T-helper 1 cell treated with Interleukin-12 subunit alpha and Interleukin-12 subunit beta and Interleukin-4 antibody, amounts not matched to agents 30 ng/mL and 1 ng/mL, for 36 hours (primary cell): ENCODE results near the gene MMS22L. TPM values are rescaled to one million over a fixed set of nuclear protein-coding genes. Genes with fewer than 3 reads are reported as not detected.
"Not testable (repeated sequence)": the region's sequence is repeated elsewhere in the genome, so short reads cannot be mapped to it uniquely, and the experiment has no call there.

Source experiments
- intact Hi-C: fragments of 100-400 bp; cut with micrococcal nuclease; formaldehyde crosslinking; loops from one replicate; pipeline ENCODE4 v1.15.1; 2024
- total RNA-seq: library from RNA; stranded (reverse); gene quantifications from 2 replicates; pipeline ENCODE4 v1.2.3, GENCODE V29; 2022

Gene MMS22L
- total RNA-seq, 1 donor from 2014 or later, result 45.6 TPM

DNA sequence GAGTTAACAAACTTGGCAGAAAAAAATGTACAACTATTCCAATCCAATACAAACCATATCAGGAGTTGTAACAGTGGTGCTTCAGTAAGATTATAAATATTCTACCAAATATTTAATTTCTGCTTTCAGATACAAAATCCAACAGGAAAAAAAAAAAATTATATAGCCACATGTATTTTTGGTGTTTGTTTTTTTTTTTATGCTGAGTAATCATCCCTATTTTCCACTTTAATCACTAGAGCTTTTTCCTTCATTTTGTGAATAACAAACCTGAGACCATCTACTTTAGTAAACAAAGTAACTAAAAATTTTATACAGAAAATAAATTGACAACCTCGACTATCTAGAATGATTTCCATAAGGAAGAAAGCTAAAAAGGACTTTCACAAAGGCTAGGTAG, 36.2 kb downstream of the MMS22L start:
- intact Hi-C loops, result no loop called here

DNA sequence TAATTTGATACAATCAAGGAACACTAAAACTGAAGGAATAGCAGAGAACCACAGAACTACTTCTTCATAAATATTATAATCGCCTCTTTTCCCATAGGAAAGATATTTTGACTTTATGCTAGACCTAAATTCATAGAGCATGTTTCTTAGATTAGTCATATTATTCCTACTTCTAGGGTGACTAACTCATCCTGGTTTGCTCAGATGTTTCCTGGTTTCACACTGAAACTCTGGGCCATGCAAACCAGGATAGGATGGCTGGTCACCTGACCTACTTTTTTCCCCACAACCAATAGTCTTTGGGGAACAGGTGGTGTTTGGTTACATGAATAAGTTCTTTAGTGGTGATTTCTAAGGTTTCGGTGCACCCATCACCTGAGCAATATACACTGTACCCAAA, 42.8 kb downstream of the MMS22L start:
- intact Hi-C loops, result no loop called here

DNA sequence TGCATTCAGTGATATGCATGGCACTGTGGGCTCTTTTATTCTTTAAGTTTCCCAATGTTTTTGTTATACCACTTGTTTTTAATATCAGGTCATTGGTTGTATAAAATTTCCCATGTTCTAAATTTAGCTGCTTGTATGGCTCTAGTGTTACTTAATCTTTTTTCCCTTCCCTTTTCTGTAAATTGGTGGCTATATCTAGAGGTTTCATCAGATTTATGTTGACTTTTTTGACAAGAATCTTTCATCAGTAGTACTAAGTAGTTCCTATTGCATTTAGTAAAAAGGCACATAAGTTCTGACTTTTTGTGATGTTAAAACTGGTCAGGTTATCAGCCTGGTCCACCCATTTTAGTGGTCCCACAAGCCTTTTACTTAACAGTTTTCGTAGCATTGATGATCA, 51.1 kb downstream of the MMS22L start:
- intact Hi-C loops, result no loop called here

DNA sequence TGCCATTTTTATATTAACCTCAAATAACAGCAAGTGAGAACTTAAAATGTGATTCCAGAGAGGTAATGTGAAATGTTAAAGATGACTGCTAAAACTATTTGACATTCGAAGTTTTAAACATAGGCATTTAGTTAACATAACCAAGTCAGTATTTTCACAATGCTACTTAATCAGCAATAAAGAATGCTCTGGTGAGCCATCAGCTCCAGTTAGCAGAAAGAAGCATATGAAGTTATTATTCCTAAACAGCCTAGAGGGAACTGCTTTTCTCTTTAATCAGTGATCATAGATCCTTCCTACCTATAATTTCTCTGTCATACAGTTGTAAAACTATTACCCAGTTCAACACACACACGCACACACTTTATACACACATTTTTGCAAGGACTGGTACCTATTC, 60.1 kb downstream of the MMS22L start:
- intact Hi-C loops, result no loop called here

DNA sequence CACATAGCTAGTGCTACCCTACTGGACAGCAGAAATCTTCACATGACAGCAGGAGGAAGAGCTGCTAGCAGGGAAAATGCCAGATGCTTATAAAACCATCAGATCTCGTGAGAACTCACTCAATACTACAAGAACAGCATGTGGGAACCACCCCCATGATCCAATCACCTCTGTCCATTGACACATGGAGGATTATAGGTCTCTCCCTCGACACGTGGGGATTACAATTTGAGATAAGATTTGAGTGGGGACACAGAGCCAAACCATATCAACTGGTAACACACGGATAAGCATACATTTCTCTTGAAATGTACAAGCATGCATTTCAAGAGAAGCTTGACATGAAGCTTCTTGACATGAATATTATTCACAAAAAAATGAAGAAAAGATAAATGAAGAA, 64.1 kb downstream of the MMS22L start:
- intact Hi-C loops, result no loop called here

DNA sequence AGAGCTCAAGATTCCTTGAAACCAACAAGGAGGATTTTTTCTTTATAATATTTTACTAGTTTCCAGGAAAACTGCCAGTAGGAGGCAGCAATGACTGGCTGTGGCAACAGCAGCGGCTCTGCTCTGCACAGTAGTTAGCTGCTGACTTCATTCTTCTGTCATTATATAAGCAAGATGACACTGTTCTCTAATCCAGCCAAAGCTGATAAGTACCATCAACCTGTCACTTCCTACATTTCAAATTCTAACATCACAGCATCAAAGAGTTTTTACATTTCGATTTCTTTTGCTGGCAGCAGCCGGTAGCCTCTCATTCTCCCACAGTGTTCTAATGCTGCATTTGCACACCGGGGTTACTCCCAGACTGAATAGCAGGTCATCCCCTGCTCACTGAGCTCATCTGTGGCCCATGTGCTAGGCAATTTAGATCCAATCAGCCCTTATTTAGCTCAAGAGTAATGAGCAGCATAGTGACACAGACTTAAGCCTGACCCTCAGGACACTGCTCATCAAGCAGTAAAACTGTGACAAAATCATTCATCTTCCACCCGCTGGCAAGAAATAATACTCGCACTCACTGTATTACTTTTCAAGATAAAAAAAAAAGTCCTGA, 67.8 kb downstream of the MMS22L start:
- intact Hi-C loops, result loop anchor here (1.0 kb wide), 1 partner anchor 179 kb away; no protein-coding TSS in a partner anchor

DNA sequence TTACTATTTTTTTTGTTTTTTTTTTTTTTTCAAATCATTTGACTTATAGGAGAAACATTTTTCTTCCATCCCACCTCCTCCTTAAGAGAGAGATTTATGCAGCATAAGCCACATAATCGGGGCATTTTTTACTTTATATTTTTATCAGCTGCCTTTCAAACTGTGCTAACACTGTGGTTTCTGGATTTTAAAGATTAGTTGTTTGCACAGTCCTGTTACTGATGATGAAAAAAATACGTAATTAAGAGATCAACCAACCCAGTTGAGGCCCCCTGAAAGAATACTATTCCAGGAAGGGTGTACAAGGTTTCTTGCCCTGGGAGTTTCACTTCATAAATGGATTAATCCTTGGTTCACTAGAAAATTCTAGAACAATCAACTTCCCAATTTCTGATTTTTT, 68.3 kb downstream of the MMS22L start:
- intact Hi-C loops, result loop anchor here (1.0 kb wide), 1 partner anchor 180 kb away; no protein-coding TSS in a partner anchor

DNA sequence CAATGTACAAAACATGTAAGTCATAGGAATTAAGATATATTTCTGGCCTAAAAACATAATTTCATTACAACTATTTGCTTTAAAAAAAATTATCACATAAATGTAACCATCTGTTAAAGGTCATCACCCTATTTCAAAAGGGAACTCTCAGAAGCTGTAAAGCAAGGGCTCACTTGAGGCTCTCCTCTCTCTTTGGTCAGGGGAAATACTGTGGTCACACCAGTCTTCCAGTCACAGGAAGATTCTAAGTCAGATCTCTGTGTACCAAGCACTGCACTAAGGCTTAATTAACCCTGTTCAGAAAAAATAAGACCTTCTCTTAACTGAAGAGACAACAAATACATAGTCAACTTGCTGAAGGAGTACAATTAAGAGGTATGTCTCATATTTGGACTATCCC, 75.6 kb downstream of the MMS22L start:
- intact Hi-C loops, result no loop called here

DNA sequence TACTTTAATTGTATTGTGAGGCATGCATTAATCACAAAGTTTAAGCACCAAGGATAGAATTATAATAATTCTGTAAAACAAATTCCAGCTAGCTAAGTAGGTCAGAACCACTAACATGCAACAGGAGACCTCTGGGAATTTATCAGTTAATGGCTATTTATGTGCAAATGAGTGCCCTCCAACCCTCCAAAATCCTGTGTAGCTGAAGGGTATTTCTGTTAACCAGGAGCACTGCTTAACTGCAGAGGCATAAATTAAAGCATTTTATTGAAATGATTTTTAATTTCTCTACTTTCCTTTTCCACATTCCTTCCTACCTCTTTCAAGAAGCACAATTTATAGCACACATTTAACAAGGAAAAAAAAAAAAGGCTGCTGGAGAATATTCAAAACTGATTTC, 77.0 kb downstream of the MMS22L start:
- intact Hi-C loops, result no loop called here

DNA sequence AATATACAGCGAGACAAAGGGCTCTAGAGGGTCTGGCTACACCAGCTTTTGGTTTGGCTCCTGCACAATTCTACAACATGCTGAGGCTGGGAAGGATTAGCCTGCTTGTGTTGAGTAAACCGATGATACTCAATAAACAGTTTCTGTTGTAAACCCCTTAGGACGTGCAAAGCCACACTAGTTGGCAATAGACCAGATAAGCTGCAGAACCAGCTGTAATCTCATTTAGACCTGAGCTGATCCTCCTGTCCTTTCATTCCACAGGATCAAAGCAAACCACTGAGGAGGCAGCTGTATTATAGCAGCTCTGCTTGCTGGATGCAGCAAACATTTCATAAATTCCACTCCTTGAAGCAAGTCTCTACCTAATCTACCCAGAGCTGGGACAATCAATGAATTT, 79.7 kb downstream of the MMS22L start:
- intact Hi-C loops, result no loop called here

DNA sequence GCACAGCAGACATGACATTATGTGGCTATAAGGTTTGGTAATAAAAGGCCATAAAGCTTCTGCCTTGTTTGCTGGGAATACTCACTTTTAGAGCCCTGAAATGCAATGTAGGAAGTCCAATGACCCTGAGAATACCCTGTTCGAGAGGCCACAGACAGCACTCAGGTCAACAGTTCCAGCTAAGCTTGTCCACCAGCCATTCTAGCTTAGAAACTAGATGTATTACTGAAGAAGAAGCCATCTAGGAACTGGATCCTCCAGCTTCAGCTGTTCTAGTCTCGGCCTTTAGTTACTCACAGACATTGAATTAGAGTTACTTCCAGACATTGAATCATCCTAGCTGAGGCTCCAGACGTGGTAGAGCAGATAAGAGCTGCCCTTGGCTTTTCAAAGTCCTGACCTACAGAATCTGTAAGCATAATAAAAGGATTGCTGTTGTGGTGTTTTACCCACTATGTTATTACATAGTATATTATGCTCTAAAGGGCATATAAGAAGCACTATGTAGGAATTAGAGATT, 84.9 kb downstream of the MMS22L start:
- intact Hi-C loops, result no loop called here

DNA sequence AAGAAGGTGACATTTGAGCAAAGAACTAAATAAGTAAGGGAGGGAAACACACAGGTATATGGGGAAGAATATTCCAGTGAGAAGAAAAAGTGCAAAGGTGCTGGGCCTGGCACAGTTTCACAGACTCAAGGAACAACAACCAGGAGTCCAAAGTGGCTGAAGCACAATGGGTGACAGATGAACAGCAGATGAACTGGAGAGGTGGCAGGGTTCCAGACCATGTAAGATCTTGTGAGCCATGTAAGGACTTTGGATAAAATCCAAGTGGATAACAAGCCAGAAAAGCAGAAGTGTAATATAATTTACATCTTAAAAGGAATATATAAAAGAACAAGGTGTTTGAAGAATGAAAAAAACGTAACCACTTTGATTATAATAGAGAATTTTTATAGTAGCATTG, 87.9 kb downstream of the MMS22L start:
- intact Hi-C loops, result no loop called here

DNA sequence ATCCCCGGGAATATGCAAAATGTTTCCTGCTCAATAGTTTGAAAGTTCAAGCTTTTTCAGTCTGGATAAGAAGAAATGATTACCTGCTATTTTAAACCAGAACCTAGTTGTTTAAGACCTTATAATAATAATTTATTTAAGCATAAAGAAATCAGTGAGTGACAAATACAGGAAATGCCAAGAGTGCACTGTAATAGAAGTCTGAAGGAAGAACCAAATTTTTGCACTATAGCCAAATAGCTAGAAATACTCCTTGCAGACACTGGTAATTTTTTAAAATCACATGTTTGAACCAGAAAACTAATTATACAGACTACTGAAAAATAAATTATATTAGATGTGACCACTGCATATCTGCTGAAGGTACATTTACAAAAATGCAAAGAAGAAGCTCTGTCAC, 93.2 kb downstream of the MMS22L start:
- intact Hi-C loops, result loop anchor here (5.0 kb wide), 1 partner anchor 562 kb away; no protein-coding TSS in a partner anchor

DNA sequence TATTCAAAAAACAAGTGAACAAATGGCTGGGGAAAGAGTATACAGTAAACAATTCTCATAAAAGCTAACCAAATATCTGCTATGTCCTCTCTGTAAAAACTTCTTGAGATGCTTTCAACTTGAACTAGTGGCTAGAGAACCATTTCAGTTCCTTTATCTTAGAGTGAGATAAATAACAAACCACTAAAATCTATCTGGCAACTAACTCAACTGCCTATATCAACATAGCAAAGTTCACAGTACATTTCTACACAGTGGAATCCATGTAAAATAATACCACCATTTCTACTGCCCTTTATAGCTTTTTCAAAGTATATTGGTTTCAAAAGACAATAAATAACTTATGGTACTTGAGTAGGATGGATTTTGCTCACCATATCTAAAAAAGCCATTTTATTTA, 95.1 kb downstream of the MMS22L start:
- intact Hi-C loops, result loop anchor here (2.0 to 5.0 kb wide), 3 partner anchors 249 to 1657 kb away; no protein-coding TSS in a partner anchor

DNA sequence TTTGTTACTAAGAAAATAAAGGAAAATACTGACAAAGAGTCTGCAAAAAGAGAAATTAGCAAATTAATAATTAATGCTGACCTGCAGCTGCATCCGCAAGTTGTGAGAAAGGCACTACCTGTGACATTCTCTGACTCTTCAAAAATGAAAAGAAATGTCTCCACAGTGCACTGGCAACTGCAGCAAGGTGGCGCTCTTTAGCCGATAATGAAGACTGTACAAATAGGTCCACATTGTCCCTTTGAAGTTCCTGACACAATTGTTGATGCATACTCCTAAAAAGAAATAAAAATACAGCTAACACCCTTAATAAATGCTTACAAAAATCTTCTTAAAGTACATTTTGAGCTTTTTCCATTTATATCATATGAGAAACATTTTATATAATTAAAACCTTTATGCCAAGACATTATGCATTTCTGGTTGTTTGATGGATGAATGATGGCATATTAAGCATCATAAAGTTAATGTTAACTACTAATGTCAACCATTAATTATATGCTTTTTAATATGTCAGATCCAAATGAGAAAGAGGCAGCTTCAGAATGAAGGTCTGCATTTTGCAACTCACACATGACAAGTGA, 96.5 kb downstream of the MMS22L start:
- intact Hi-C loops, result loop anchor here (1.0 to 5.0 kb wide), 7 partner anchors 97 to 1658 kb away; partner anchors contain the start of gene MMS22L

DNA sequence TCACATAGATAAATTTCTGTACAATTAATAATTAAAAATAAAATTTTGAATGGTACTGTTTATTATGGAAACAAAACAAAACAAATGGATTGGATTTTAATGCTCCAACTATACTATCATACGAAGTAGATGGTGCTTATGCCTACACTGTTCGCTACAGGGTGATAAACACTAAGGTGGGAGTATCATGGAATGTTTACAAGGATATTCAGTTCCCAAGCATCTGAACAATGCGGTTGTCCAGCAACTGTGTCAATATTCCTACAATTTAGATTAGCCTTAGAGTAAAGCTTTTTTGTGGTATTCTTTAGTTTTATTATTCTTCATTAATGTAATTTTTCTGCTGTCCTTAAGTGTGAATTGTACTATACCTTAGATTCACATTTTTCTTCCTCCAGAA, 105.1 kb downstream of the MMS22L start:
- intact Hi-C loops, result no loop called here

DNA sequence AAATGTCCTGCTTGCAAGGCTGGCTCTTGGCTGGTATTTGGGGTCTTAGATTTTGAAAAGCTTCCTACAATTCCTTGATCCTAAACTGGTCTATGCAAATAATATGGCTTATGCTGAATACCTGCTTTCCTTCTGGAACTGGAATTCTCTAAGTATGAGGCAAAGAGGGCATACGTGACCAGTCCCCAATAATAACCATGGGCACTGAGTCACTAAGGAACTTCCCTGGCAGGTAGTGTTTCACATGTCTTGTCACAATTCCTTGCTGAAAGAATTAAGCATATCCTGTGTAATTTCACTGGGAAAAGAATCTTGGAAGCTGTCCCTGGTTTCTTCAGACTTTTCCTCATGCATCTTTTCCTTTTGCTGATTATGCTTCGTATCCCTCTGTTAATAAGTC, 106.5 kb downstream of the MMS22L start:
- intact Hi-C loops, result no loop called here

DNA sequence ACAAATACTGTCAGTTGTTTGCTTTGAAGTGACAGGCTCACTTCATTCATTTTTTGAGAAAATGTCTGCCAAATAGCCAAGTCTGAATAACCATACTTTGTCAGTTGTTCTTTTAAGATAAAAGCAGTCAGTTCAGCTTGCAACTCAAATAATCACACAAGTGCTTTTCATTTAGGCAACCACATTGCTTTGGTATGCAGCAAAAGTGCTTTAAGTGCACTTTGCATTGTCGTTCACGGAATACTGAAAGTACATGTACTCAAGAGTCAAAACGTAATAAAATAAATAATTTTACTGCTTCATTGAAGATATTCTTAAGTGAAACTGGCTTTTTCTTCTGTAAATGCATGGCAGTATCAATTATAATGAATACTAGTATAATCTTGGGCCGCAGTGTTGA, 107.2 kb downstream of the MMS22L start:
- intact Hi-C loops, result no loop called here

DNA sequence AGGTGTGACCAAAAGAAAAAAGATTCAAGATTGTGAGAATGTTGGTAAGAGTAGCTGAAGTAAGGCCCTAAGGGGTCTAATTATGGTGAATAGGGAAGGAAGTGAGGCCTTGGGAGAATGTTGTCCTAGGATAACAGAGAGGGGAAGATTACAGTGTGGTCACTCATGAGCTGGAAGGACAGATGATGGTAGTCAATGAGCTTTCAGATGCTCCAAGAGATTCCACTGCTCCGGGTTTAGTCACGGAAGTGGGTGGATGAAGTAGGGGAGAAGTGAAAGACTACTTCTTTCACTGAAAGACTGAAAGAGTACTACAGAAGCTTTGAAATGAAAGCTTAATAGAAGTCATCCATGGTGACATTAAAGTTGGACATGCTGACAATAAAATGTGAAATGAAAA, 108.5 kb downstream of the MMS22L start:
- intact Hi-C loops, result no loop called here

DNA sequence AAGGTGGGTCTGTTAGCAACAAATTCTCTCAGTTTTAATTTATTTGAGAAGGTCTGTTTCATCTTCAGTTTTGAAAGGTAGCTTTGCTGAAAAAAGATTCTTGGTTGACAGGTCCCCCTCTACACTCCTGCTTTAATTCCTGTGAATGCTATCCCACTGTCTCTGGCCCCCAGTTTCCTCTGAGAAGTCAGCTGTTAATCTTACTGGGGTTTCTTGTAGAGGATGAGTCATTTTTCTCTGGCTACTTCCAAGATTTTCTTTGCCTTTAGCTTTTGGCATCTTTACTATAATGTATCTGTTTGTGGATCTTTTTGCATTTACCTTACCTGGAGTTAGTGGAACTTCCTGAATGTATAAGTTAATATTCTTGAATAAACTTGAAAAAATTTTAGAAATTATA, 122.7 kb downstream of the MMS22L start:
- intact Hi-C loops, result no loop called here

DNA sequence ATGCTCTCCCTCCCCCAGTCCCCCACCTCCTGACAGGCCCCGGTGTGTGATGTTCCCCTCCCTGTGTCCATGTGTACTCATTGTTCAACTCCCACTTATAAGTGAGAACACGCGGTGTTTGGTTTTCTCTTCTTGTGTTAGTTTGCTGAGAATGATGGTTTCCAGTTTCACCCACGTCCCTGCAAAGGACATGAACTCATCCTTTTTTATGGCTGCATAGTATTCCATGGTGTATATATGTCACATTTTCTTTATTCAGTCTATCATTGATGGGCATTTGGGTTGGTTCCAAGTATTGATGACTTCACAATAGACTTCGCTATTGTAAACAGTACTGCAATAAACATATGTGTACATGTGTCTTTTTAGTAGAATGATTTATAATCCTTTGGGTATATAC, 127.6 kb downstream of the MMS22L start:
- intact Hi-C loops, result not testable (repeated sequence)

DNA sequence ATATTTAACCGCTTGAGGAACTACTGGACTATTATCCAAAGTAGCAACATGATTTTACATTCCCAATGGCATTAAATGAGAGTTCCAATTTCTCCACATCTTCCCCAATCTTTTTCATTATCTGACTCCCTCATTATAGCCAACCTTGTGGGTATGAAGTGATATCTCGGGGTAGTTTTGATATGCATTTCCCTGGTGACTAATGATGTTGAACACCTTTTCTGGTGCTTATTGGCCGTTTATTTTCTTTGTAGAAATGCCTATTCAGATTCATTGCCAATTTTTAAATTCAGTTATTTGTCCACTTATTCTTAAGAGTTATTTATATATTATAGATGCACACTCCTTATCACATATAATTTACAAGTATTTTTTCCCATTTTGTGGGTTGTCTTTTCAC, 129.0 kb downstream of the MMS22L start:
- intact Hi-C loops, result no loop called here

DNA sequence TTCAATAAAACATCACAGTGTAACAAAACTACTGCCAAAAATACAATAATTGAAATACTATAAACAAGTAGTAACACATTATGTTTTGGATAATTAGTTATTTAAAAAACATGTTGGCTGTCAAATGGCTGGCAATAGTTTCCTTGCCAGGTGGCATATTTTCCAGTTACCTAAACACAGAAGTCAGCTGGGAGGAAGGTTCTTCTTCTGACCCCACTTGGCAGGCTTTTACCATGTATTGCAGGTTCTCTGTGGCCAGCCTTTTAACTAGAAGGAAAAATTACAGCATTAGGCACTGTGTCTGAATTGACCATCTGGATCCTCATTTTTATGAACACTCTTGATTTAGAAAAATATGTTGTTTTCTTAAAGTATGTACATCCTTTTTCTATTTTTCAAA, 131.4 kb downstream of the MMS22L start:
- intact Hi-C loops, result no loop called here
